Daoy (cell line): Measurements from ENCODE around the gene ANKRD11. TPM values are rescaled to one million over a fixed set of nuclear protein-coding genes. Genes with fewer than 3 reads are reported as not detected.

ENCODE experiments used
- DNase-seq: peaks from one replicate; pipeline ENCODE4 v3.0.0-alpha.2; 2015; ENCODE audit warnings: low read depth
- total RNA-seq: library from RNA; depleted of rRNA; stranded (reverse); fragments of >200 nt; shearing (Covaris generic); gene quantifications from 2 replicates; pipeline ENCODE4 v1.2.3, GENCODE V29; 2014

Gene ANKRD11
- total RNA-seq, 1 experiment from 2014 or later = 27.8 TPM

- DNase-seq = no peak
These were observed 205.0 kb downstream of the ANKRD11 start for GRCh38 chr16:89285381-89285780.

GRCh38 chr16:89283449-89283848 lies 206.9 kb downstream of the ANKRD11 start:
- no peak for DNase-seq

- DNase-seq = no peak
These were observed 207.8 kb downstream of the ANKRD11 start for GRCh38 chr16:89282523-89282922.

DNA sequence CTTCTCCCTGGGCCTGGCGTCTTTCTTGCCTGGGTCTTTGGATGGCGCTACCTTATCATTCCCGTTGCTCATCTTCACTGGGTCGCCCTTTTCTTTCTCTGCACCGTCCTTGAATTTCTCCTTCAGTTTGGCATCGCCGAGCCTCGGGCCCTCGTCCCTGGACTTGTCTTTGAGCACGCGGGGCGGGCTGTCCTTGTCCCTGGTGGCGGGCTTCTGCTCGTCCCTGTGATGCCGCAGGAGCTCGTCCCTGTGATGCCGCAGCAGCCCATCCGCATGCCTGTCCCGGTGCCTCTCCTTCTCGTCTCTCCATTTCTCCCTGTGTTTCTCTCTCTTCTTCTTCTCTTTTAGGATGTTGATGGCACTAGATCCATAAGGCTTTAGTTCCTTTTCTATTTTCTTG lies 208.5 kb downstream of the ANKRD11 start:
- no peak for DNase-seq

DNA sequence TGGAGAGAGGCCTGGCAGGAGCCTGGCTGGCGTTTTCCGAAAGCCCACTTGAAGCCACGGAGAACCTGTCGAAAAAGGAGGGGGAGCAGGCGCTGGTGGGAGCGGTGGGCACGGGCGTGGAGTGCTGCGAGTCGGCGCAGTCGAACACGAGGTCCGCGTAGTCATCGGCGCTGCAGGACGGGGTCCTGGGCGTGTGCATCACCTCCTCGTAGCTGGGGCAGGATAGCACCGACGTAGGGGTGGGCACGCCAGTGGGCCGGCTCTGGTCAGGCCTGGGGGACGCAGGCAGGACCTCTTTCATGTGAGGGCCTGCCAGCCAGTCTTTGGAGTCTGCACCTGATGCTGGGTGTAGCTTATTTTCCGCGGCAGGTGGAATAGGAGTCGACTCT lies 209.2 kb downstream of the ANKRD11 start:
- DNase-seq = no peak

DNA sequence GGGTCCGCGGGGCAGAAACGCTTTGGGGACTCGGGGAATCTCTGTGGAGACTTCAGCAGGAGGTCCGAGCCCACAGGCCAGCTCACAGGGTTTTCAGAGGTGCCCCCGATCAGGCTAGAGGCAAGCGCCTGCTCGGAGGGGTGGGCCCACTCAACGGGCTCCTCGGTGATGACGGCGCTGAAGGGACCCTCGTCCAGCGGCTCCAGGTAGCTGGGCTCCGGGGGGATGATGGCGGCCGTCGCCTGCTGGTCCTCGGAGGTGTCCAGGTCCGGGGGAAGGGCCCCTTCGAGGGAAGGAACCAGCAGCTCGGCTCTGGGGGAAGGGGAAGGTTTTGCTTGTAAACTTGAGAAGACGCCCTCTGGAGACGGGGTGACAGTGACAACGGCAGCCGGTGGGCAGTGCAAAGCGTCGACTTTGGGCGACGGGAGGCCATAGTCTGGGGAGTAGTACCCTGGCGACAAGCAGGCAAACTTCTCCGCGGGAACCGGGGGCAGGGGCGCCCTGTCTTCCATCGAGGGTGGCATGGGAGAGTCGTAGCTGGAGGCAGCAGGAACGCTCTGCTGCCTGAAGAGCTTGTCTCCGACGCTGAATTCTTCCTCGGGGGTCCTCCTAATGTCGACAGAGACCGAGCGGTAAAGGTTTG lies 209.7 kb downstream of the ANKRD11 start:
- DNase-seq = no peak

DNA sequence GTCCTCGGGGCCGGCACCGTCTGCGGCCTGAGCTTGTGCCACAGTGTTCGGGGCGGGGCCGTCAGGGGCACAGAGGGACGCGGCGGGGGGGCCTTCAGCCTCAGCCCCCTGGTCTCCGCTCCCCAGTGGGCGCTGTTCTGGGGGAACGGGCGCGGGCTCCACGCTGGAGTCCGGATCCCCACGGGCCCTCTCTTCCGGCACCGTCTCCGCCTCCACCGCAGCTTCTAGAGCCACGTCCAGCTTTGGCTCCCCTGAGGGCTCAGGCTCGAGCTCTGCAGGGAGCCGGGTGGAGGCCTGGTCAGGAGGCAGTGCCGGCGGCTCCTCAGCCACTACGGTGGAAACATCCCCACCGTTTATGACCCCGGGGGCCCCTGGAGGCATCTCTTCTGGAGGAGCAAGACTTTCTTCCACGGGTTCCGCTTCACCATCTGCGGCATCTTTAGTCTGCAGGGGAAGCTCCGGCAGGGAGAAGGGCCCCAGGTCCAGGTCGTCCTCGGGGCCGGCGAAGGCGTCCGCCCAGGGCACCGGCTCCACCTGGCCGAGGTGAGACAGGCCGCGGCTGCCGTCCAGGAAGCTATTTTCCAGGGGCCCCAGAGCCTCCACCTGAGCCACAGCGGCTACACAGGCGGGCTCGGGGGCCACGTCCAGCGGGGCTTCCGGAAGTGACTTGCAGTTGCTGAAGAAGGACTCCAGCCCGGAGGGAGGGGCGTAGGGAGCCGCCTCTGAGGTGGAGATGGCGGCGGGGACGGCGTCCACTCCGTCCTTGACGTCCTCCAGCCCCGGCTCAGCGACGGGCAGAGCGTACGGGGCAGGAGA lies 210.5 kb downstream of the ANKRD11 start:
- DNase-seq = no peak

DNA sequence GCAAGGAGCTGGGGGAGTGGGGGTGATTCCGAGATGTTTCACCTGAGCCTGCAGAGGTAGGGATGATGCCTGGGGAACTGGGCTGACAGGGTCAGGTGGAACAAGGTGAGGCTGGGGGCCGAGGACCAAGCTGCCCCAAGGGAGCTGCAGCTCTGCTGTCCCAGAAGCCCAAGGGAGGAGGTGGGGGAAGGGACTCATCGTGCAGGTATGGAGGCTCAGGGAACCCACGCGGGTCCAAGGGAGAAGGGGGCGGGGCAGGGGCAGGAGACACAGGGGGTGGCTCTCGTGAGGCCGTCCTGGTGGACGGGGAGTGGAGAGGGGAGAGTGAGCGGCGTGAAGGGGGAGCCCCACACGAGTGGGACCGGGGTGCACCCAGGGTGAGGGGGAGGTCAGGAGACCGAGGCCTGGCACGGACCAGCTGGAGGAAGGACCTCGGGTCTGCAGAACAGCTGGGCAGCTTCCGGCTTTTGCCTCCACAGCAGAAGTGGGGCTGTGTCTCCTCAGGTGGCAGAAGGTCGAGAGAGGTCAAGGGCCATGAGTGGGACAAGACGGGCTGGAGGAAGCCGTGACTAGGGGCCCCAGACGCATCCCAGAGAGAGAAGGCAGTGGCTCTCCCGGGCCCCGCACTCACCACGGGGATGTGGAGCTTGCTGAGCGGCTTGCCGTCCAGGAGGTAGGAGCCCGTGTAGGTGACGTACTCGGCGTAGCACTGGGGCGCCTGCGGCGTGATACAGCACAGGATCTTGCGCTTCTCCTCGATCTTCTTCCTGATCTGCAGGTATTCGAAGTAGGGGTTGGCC lies 211.7 kb downstream of the ANKRD11 start:
- DNase-seq = no peak

DNA sequence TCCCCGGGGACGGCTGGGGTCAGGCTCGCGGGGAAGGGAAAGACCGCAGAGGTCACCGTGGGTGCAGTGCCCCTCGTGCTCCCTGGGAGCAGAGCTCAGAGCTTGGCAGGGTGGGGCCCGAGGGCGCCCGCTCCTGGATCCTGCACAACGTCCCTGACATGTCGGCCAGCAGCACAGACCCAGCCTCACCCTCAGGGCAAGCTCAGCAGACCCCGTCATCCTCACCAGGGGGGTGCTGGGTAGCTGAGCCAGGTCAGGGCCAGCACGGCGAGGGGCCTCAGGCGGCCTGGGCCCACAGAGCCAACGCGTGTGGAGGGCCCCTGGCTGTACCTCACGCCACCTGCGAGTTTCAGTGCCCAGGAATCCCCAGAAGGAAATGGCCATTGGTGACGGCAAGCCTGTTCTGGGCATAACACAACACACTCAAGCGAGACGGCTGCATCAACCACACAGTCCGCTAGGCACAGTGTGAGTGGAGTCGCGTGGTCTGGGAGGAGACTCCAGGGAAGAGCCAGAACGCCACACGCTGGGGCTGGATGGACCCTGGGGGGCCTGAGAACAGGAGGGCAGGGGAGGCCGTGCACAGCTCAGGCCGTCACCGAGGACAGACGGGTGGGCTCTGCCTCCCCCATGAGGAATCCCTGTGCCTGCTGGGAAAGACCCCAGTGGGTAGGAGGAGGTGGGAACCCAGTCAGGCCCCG lies 212.6 kb downstream of the ANKRD11 start:
- no peak for DNase-seq

- DNase-seq = no peak
These were observed 213.3 kb downstream of the ANKRD11 start for GRCh38 chr16:89277049-89277448.

DNA sequence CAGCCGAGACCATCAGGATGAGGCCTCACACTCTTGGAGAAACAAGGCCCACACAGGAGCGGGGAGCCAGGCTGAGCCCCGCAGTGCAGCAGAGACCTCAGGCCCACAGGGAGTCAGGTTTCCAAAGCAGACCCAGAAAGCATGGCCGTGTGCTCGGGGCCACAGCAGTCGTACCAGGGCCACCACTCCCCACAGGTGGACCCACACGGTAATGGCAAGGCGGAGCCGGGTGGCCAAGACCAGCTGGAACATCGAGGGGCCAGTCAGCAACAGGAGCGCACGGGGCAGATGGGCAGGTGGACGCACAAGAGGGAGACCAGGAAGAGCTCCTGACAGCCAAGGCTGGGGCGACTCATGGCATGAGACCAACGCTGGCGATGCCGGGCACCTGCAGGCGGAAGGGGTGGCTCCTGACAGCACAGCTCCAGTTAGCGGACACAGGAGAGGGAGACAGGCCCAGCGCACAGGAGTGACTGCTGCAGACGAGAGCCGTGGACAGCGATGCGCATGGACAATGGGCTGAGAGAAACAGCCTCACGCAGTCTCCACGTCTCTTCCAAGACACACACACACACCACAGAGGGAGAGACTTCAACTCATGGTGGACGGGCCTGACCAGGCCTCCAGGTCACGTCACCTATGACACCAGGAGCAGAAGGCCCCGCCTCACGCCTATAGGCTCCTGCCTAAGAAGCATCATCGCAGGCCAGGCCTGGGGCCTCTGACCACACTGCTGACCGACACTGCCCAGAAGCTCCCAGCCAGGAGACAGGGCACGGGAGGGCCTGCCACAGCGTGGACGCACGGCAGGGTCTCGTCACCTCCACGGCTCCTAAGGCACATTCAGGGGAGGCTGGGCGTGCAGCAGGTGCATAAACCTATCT lies 214.3 kb downstream of the ANKRD11 start:
- DNase-seq = no peak

DNA sequence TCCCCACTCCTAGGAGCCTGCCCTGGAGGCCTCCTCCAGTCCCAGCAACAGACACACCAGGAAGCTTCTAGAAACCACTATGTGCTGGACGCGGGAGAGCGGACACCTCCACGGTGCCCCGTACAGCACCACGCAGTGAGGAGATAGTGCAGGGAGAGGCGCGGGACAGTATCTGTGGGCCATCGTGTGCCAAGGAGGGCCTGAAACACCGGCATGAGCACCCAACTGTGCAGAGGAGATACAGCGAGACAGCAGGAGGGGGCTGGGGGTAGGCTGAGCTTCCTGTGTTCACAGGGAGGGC lies 215.1 kb downstream of the ANKRD11 start:
- DNase-seq = no peak

GRCh38 chr16:89274561-89275283 lies 215.6 kb downstream of the ANKRD11 start:
- no peak for DNase-seq

DNA sequence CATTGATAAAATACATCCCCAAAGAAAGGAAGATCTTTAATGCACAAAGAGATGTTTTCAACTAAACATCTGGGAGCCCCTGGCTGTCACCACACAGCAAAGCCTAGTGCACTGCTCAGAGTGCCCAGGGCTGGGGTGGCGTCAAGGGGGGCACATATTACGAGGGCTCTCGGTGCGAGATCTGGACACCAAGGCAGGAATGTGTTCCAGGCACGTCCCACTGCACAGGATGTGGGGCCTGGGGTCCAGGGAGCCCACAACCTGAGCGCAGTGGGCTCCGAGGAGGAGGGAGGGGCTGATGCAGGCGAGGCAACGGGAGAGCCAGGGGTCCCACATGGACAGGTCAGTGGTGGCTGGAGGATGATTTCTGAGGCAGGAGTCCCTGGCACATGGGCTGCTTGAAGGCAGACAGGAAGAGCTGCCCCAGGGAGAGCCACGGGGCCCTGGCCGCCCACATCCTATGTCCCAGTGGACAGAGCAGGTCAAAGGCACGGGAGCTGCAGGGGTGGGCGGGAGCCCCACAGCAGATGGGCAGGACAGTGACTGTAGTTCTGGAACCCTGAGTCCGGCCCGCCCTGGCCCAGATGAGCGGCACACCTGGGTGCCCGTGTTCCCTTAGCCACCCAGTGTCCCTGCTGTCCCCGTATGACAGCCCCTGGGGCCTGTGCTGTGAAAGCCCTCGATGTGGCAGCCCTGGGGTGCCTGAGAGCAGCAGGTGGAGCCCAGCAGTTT lies 216.5 kb downstream of the ANKRD11 start:
- no peak for DNase-seq

DNA sequence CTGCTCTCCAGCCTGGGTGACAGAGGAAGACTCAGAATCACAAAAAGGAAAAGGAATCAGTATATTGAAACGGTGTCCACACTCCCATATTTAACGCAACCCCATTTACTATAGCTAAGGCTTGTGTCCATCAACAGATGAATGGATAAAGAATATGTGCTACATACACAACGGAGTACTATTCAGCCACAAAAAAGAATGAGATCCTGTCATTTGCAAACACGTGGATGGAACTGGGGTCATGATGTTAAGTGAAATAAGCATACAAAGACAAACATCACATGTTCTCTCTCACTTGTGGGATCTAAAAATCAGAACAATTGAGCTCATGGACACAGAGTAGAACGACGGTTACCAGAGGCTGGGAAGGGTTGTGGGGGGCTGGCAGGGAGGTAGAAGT lies 217.7 kb downstream of the ANKRD11 start:
- DNase-seq = no peak

GRCh38 chr16:89270666-89271345 lies 219.6 kb downstream of the ANKRD11 start:
- no peak for DNase-seq

DNA sequence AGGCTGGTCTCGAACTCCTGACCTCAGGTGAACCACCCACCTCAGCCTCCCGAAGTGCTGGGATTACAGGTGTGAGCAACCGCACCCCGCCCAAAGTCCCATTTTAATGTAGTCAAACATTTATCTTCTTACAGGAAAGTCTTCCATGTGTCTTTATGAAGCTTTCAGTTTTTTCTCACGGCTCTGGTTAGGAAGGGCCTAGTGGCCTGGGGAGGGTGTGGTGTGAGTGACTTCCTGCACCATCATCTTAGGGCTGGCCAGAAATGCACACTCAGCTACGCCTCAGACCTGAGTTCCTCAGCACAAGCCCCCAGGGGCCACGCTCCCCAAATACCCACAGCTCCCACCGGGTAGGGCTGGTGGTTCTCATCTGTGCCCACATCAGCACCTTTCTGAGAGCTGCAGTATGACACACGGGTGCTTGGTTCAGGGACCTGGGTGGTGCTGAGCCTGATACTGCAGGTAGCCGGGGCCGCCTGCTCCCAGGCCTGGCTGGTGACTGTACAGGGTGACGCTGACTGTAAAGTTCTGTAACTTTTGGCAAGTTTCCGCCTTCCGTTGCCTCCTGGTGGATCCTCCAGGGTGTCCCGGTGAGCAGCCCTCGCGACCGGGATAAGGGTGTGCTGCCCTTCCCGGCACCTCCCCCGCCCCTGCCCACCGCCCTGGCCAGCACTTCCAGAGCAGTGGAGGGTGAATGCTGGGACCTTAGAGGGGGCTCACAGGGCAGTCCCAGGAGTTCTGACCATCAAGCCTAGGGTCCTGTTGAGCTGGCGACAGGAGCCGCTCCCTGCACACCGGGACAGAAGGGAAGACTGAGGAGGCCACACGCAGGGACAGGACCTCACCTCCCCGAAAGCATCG lies 220.3 kb downstream of the ANKRD11 start:
- no peak for DNase-seq
